ENCODE measurements around the gene RTN4. TPM values are rescaled to one million over a fixed set of nuclear protein-coding genes. Genes with fewer than 3 reads are reported as not detected.

Gene RTN4
- total and polyA plus RNA-seq, 7 donors = 168 to 542 (median 289) TPM

- Histone ChIP-seq H3K9me3 (no peaks in the 10 kb centered on the region), H3K27me3 (ENCODE audit: insufficient read depth in 3 of 3, low read length in 2 of 3) (no peaks in the 10 kb centered on the region), H3K4me1 (peaks cover 14% of the 10 kb centered on the region), H3K36me3 (ENCODE audit: insufficient read depth in 1 of 2, low read depth in 1 of 2) (peaks cover 0 to 12% of the 10 kb centered on the region in 2 donors), H3K27ac (no peak overlapping the region), H3K4me3 (no peak overlapping the region)
- intact Hi-C loops (cut with DNase I) = no loop called here
- no peak for DNase-seq
- TF ChIP-seq, protein P1, sequence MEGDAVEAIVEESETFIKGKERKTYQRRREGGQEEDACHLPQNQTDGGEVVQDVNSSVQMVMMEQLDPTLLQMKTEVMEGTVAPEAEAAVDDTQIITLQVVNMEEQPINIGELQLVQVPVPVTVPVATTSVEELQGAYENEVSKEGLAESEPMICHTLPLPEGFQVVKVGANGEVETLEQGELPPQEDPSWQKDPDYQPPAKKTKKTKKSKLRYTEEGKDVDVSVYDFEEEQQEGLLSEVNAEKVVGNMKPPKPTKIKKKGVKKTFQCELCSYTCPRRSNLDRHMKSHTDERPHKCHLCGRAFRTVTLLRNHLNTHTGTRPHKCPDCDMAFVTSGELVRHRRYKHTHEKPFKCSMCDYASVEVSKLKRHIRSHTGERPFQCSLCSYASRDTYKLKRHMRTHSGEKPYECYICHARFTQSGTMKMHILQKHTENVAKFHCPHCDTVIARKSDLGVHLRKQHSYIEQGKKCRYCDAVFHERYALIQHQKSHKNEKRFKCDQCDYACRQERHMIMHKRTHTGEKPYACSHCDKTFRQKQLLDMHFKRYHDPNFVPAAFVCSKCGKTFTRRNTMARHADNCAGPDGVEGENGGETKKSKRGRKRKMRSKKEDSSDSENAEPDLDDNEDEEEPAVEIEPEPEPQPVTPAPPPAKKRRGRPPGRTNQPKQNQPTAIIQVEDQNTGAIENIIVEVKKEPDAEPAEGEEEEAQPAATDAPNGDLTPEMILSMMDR (IDR thresholded peaks at IDR 0.05) = no peak
- WGBS, 3 donors = 78 to 88% (median 82%) methylated on average over 2 of the region's 2 CpGs
- no peak for ATAC-seq
Measured at GRCh38 chr2:55027226-55027625, 23.0 kb downstream of the RTN4 start.

DNA sequence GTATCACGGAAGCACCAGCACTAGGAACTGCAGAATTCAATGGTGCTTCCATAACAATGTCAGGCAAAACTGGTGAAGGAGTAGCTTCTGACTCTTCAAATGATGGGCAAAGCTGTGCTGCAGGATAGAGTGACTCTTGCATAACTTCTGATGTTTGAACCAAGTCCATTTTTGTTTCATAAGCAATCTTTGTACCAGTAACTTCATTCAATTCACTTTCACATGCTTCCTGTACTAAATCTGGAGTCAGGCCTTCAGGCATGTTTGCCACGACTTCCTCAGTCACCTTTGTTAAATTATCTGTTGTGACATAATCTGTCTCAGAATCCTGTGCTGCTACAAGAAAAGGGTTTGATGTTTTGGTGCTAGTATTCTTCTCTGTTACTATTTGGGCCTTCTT, 24.0 kb downstream of the RTN4 start:
- no peak for DNase-seq
- intact Hi-C loops (cut with DNase I) = no loop called here
- WGBS, 3 donors = 43 to 54% (median 51%) methylated on average over 2 of the region's 2 CpGs
- H3K9me3 ChIP-seq = no peaks in the 10 kb centered on the region
- TF ChIP-seq, protein P1 (IDR thresholded peaks at IDR 0.05) = no peak
- H3K27me3 ChIP-seq (ENCODE audit: insufficient read depth in 3 of 3, low read length in 2 of 3) = no peaks in the 10 kb centered on the region
- peaks cover 14% of the 10 kb centered on the region for H3K4me1 ChIP-seq
- no peak overlapping the region for H3K27ac ChIP-seq
- peaks cover 0 to 12% of the 10 kb centered on the region in 2 donors for H3K36me3 ChIP-seq (ENCODE audit: insufficient read depth in 1 of 2, low read depth in 1 of 2)
- no peak overlapping the region for H3K4me3 ChIP-seq
- peak in 3 of 4 donors; percentile 37 to 71 (median 40) for ATAC-seq

- H3K27me3 ChIP-seq (ENCODE audit: insufficient read depth in 3 of 3, low read length in 2 of 3) = no peaks in the 10 kb centered on the region
- H3K27ac ChIP-seq = no peak overlapping the region
- intact Hi-C loops (cut with DNase I) = no loop called here
- WGBS, 3 donors = 84 to 94% (median 85%) methylated on average over 2 of the region's 2 CpGs
- DNase-seq (no peak), ATAC-seq (no peak)
- H3K36me3 ChIP-seq (ENCODE audit: insufficient read depth in 1 of 2, low read depth in 1 of 2) = peaks cover 0 to 12% of the 10 kb centered on the region in 2 donors
- H3K4me1 ChIP-seq = peaks cover 14% of the 10 kb centered on the region
- H3K4me3 ChIP-seq = no peak overlapping the region
- H3K9me3 ChIP-seq = no peaks in the 10 kb centered on the region
- TF ChIP-seq, protein P1 (IDR thresholded peaks at IDR 0.05) = no peak
Measured at GRCh38 chr2:55025627-55026026, 24.6 kb downstream of the RTN4 start.

GRCh38 chr2:55025082-55025481, 25.2 kb downstream of the RTN4 start:
- ATAC-seq (no peak), DNase-seq (no peak)
- no peaks in the 10 kb centered on the region for H3K27me3 ChIP-seq (ENCODE audit: insufficient read depth in 3 of 3, low read length in 2 of 3)
- intact Hi-C loops (cut with DNase I) = no loop called here
- H3K27ac ChIP-seq = no peak overlapping the region
- no peak overlapping the region for H3K4me3 ChIP-seq
- TF ChIP-seq, protein P1 (IDR thresholded peaks at IDR 0.05) = no peak
- peaks cover 0 to 12% of the 10 kb centered on the region in 2 donors for H3K36me3 ChIP-seq (ENCODE audit: insufficient read depth in 1 of 2, low read depth in 1 of 2)
- 78 to 85% (median 84%) methylated on average over 2 of the region's 2 CpGs for WGBS, 3 donors
- H3K9me3 ChIP-seq = no peaks in the 10 kb centered on the region
- H3K4me1 ChIP-seq = peaks cover 14% of the 10 kb centered on the region

- 87 to 93% (median 92%) methylated on average over 3 of the region's 3 CpGs for WGBS, 3 donors
- H3K27me3 ChIP-seq (ENCODE audit: insufficient read depth in 3 of 3, low read length in 2 of 3) = no peaks in the 10 kb centered on the region
- TF ChIP-seq, protein P1 (IDR thresholded peaks at IDR 0.05) = no peak
- DNase-seq (no peak), ATAC-seq (peak in 1 of 4 donors; percentile 30)
- no peaks in the 10 kb centered on the region for H3K9me3 ChIP-seq
- H3K4me3 ChIP-seq = no peak overlapping the region
- H3K27ac ChIP-seq = no peak overlapping the region
- peaks cover 14% of the 10 kb centered on the region for H3K4me1 ChIP-seq
- intact Hi-C loops (cut with DNase I) = loop anchor here in 1 of 2 donors (5.0 kb wide), 1 partner anchor 140 kb away; no protein-coding TSS in a partner anchor
- H3K36me3 ChIP-seq (ENCODE audit: insufficient read depth in 1 of 2, low read depth in 1 of 2) = peaks cover 0 to 12% of the 10 kb centered on the region in 2 donors
Measured at GRCh38 chr2:55022476-55022875, 27.8 kb downstream of the RTN4 start.
